Dermis microvascular lymphatic vessel endothelial cell (primary cell): ENCODE data around the gene FAM222A. TPM values are rescaled to one million over a fixed set of nuclear protein-coding genes. Genes with fewer than 3 reads are reported as not detected.

Source experiments
- DNase-seq, 2 donors: peaks; one replicate each; pipeline versions ENCODE4 v3.0.0 to v3.0.0-alpha.2; 2010; ENCODE audit warnings: low read depth in 2 of 2
- total RNA-seq: library from RNA; depleted of rRNA; stranded (reverse); fragments of >200 nt; gene quantifications from 2 replicates; pipeline ENCODE4 v1.2.1, GENCODE V29; 2014

FAM222A gene
- total RNA-seq, 1 donor from 2014 or later, result 0.26 TPM

- no peak for DNase-seq
These were observed 45.1 kb downstream of the FAM222A start for GRCh38 chr12:109758426-109759420.

- DNase-seq, result no peak
These were observed 46.0 kb downstream of the FAM222A start for GRCh38 chr12:109759595-109759994.

GRCh38 chr12:109760031-109760929 is 46.7 kb downstream of the FAM222A start:
- DNase-seq, result no peak

- DNase-seq, result no peak
These were observed 47.6 kb downstream of the FAM222A start for GRCh38 chr12:109760930-109761921.

GRCh38 chr12:109762071-109762672 is 48.5 kb downstream of the FAM222A start:
- DNase-seq, result no peak

GRCh38 chr12:109762673-109763191 is 49.1 kb downstream of the FAM222A start:
- no peak for DNase-seq

- DNase-seq, result peak in 1 of 2 donors; percentile 40
These were observed 49.7 kb downstream of the FAM222A start for GRCh38 chr12:109763201-109763841.

- DNase-seq, result no peak
These were observed 50.5 kb downstream of the FAM222A start for GRCh38 chr12:109764123-109764522.

- DNase-seq, result no peak
These were observed 51.3 kb downstream of the FAM222A start for GRCh38 chr12:109764776-109765445.

GRCh38 chr12:109765446-109765810 is 51.8 kb downstream of the FAM222A start:
- no peak for DNase-seq

GRCh38 chr12:109766251-109766778 is 52.7 kb downstream of the FAM222A start:
- DNase-seq, result no peak

GRCh38 chr12:109767456-109767855 is 53.8 kb downstream of the FAM222A start:
- DNase-seq, result no peak

- DNase-seq, result no peak
These were observed 54.6 kb downstream of the FAM222A start for GRCh38 chr12:109767991-109768900.

GRCh38 chr12:109768901-109769670 is 55.5 kb downstream of the FAM222A start:
- no peak for DNase-seq

- no peak for DNase-seq
These were observed 56.7 kb downstream of the FAM222A start for GRCh38 chr12:109770104-109770860.
